Fibroblast of lung (primary cell): ENCODE results near the gene PC. TPM values are rescaled to one million over a fixed set of nuclear protein-coding genes. Genes with fewer than 3 reads are reported as not detected.
"Not testable (repeated sequence)": the region's sequence is repeated elsewhere in the genome, so short reads cannot be mapped to it uniquely, and the experiment has no call there.

Experiments
- DNase-seq, 2 donors: peaks; one replicate each; pipeline versions ENCODE4 v3.0.0 to v3.0.0-alpha.2; 2010; ENCODE audit warnings: low read depth in 2 of 2
- H2AFZ ChIP-seq: 2 replicates; pipeline ENCODE4 v1.5.1; 2012; ENCODE audit warnings: low read length, control low read depth, inconsistent platforms
- H3K27ac ChIP-seq: 2 replicates; pipeline ENCODE4 v1.5.1; 2011; ENCODE audit warnings: low read length, control low read depth; ENCODE audit not compliant: insufficient read depth
- H3K27me3 ChIP-seq: 2 replicates; pipeline ENCODE4 v1.5.1; 2011; ENCODE audit warnings: mild to moderate bottlenecking, low read length; ENCODE audit not compliant: control insufficient read depth, insufficient read depth
- H3K36me3 ChIP-seq: 2 replicates; pipeline ENCODE4 v1.5.1; 2011; ENCODE audit warnings: low read length; ENCODE audit not compliant: control insufficient read depth, insufficient read depth
- H3K4me1 ChIP-seq: 2 replicates; pipeline ENCODE4 v1.5.1; 2011; ENCODE audit warnings: low read length; ENCODE audit not compliant: control insufficient read depth, insufficient read depth; ENCODE audit errors: extremely low read depth
- H3K4me2 ChIP-seq: 2 replicates; pipeline ENCODE4 v1.5.1; 2011; ENCODE audit warnings: low read length, control low read depth; ENCODE audit not compliant: insufficient read depth; ENCODE audit errors: extremely low read depth
- H3K4me3 ChIP-seq, 4 experiments: fragments of 200-600 bp in 1 of 4; sonication (generic) in 1 of 4; replicated peaks in 1 of 4; 2 replicates each; pipeline ENCODE4 v1.5.1; 2011 to 2016; ENCODE audit warnings: low read length in 4 of 4, low read depth in 3 of 4, mild to moderate bottlenecking in 3 of 4, control low read depth in 2 of 4, inconsistent platforms in 1 of 4, mixed read lengths in 1 of 4; ENCODE audit not compliant: insufficient read depth in 1 of 4; ENCODE audit errors: control extremely low read depth in 1 of 4
- H3K79me2 ChIP-seq: 2 replicates; pipeline ENCODE4 v1.5.1; 2012; ENCODE audit warnings: mild to moderate bottlenecking, low read length, inconsistent platforms; ENCODE audit not compliant: control insufficient read depth, insufficient read depth
- H3K9ac ChIP-seq: 2 replicates; pipeline ENCODE4 v1.5.1; 2011; ENCODE audit warnings: mild to moderate bottlenecking, low read length, control low read depth; ENCODE audit not compliant: insufficient read depth
- H3K9me3 ChIP-seq: 2 replicates; pipeline ENCODE4 v1.5.1; 2012; ENCODE audit warnings: low read depth, low read length; ENCODE audit not compliant: control insufficient read depth, insufficient read depth
- H4K20me1 ChIP-seq: 2 replicates; pipeline ENCODE4 v1.5.1; 2011; ENCODE audit warnings: low read length; ENCODE audit not compliant: control insufficient read depth, insufficient read depth; ENCODE audit errors: extremely low read depth
- CTCF ChIP-seq, 2 donors: IDR thresholded peaks in 1 of 2; conservative IDR thresholded peaks in 1 of 2; 1 replicate in 1 of 2; 2 replicates in 1 of 2; pipeline ENCODE4 v1.5.1; 2011 to 2012; ENCODE audit warnings: low read length in 2 of 2, control low read depth in 1 of 2, inconsistent platforms in 1 of 2, low read depth in 1 of 2, mild to moderate bottlenecking in 1 of 2
- EZH2 ChIP-seq: IDR thresholded peaks from 2 replicates; pipeline ENCODE4 v1.5.1; 2012; ENCODE audit warnings: low read length, control low read depth, mild to moderate bottlenecking; ENCODE audit errors: missing control alignments
- polyA plus RNA-seq, 2 donors: library from polyadenylated mRNA; depleted of rRNA in 1 of 2; stranded (reverse) in 1 of 2; unstranded in 1 of 2; fragments of >200 nt; gene quantifications; 2 replicates each; pipeline ENCODE4 v1.2.1, GENCODE V29; 2011 to 2012; ENCODE audit warnings: missing spikeins in 1 of 2
- total RNA-seq: library from RNA; depleted of rRNA; stranded (reverse); fragments of >200 nt; gene quantifications from 2 replicates; pipeline ENCODE4 v1.2.1, GENCODE V29; 2014

PC gene
- total and polyA plus RNA-seq, 2 donors (not counting 1 experiment from before 2014, with no cell fraction given), result 5.1 to 22.8 TPM

GRCh38 chr11:67006029-67006884 lies 48.1 kb upstream of the PC start:
- TF ChIP-seq CTCF (conservative IDR thresholded peaks at IDR 0.05 in 1 of 2, IDR thresholded peaks at IDR 0.05 in 1 of 2; ENCODE audit: low read depth in 1 of 2, low read length in 2 of 2) (no peak), EZH2 (no peak)
- peak; percentile 18 to 31 for DNase-seq
- Histone ChIP-seq H3K4me2 (no peak overlapping the region), H3K9me3 (no peaks in the 10 kb centered on the region), H3K4me3 (no peak overlapping the region), H3K9ac (no peak overlapping the region), H3K36me3 (no peaks in the 10 kb centered on the region), H3K4me1 (no peaks in the 10 kb centered on the region), H4K20me1 (no peaks in the 10 kb centered on the region), H3K27me3 (peaks cover 2% of the 10 kb centered on the region), H3K27ac (no peak overlapping the region), H3K79me2 (no peaks in the 10 kb centered on the region), H2AFZ (peak overlapping the region; percentile 60)

- H3K79me2 ChIP-seq, H3K9me3 ChIP-seq, H2AFZ ChIP-seq, DNase-seq, H3K36me3 ChIP-seq, H3K4me3 ChIP-seq, H4K20me1 ChIP-seq, H3K27me3 ChIP-seq, H3K9ac ChIP-seq, H3K4me2 ChIP-seq, H3K4me1 ChIP-seq, H3K27ac ChIP-seq: not testable (repeated sequence)
Measured at GRCh38 chr11:67005200-67005599, 47.0 kb upstream of the PC start.

- Histone ChIP-seq H3K9ac (no peak overlapping the region), H3K4me2 (no peak overlapping the region)
Measured at GRCh38 chr11:67002921-67003411, 44.8 kb upstream of the PC start.

More at GRCh38 chr11:67002921-67003411, 44.8 kb upstream of the PC start:
- Histone ChIP-seq H4K20me1 (no peaks in the 10 kb centered on the region), H3K36me3 (no peaks in the 10 kb centered on the region), H3K9me3 (no peaks in the 10 kb centered on the region), H3K4me3 (no peak overlapping the region), H3K27me3 (no peaks in the 10 kb centered on the region), H3K27ac (no peak overlapping the region), H3K79me2 (no peaks in the 10 kb centered on the region), H2AFZ (no peak overlapping the region), H3K4me1 (no peaks in the 10 kb centered on the region)
- no peak for DNase-seq
- TF ChIP-seq CTCF (conservative IDR thresholded peaks at IDR 0.05 in 1 of 2, IDR thresholded peaks at IDR 0.05 in 1 of 2; ENCODE audit: low read depth in 1 of 2, low read length in 2 of 2) (no peak), EZH2 (no peak)
